HG03159 (cell line): ENCODE measurements around the gene NUSAP1.
A peak's percentile ranks its signal among the peaks of the same experiment; 100 is the strongest.
"Not testable (repeated sequence)": the region's sequence is repeated elsewhere in the genome, so short reads cannot be mapped to it uniquely, and the experiment has no call there.

Source experiments
- ATAC-seq: cut with Tn5 transposase; IDR thresholded peaks from one replicate; pipeline ENCODE4 v1.9.1; 2021; ENCODE audit warnings: mild to moderate bottlenecking, moderate library complexity; ENCODE audit not compliant: unreplicated experiment

NUSAP1 gene

DNA sequence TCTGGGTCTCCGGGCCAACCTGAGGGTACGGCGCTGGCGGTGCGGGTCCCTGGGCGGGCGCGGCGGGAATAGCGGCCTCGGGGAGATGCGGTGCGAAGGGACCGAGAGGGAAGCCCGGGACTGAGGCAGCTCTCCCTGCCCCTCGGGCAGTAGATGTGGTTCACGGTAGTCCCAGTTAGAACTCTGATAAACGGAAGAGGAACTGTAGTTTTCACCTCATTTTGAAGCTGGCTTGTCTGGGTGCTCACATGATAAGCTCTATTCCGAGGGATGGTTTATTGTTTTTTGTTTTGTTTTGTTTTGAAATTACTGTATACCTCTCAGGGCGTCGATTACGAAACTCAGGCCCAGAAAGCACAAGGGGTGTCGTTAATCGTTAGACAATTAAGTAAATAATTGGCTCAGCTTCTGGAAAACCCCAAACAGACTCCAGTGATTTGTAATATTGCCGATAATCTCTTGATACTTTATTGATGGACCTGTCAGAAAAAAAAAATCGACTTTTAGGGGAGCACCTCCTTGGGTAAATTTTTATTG lies 413 bp downstream of the NUSAP1 start:
- ATAC-seq = peak; percentile 28

DNA sequence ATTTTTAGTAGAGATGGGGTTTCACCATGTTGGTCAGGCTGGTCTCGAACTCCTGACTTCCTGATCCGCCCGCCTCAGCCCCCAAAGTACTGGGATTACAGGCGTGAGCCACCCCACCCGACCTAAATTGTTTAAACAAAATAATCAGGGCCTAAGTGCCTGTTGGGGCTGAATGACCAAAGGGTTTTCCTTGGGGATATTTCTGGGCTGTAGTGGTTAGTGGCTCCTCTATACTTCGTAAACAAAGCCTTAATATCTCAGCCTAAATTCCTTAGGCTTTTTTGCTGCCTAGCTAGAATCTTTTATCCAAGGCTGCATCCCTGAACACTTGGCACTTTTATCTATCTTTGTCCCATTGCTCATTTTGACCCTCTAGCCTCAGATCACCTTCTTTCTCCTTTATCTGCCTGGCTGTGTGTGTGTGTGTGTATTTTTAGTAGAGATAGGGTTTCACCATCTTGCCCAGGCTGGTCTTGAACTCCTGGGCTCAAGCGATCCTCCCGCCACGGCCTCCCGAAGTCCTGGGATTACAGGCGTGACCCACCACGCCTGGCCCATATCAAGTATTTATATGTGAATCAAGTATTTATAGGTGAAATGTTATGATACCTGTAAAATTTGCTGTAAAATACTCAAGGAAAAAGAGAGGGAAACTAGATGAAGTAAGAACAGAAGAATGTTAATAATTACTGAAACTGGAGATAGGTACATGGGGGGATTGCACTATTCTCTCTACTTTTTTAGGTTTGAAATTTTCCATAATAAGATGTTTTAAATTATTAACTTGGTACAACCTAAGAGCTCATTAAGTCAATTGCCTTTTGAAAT lies 1.8 kb downstream of the NUSAP1 start:
- no peak for ATAC-seq

DNA sequence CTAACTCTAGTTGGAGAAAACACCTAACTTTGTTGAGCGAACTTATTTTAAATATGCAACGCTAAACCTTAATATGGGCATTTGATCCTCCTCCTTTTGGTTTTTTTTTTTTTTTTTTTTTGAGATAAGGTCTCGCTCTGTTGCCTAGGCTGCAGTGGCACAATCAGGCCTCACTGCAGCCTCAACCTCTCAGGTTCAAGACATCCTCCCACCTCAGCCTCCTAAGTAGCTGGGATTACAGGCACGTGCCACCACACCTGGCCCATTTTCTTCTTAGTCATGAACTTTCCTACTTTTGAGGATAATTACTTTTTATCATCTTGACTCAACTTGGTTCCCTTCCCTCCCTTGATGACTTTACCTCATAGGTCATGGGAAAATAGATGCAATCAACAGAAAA lies 3.9 kb downstream of the NUSAP1 start:
- ATAC-seq = no peak

DNA sequence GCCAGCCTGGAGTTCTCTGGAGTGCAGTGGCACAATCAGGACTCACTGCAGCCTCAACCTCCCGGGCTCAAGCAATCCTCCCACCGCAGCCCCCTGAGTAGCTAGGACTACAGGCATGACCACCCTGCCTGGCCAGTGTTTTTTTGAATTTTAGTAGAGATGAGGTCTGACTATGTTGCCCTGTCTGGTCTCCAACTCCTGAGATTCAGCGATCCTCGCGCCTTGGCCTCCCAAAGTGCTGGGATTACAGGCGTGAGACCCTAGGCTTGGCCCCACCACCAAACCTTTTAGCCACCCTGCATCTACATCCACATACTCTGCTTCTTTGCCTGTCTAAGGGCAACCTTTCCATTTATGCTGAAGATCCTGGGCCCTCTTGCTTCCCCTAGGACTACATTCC lies 4.4 kb downstream of the NUSAP1 start:
- no peak for ATAC-seq

DNA sequence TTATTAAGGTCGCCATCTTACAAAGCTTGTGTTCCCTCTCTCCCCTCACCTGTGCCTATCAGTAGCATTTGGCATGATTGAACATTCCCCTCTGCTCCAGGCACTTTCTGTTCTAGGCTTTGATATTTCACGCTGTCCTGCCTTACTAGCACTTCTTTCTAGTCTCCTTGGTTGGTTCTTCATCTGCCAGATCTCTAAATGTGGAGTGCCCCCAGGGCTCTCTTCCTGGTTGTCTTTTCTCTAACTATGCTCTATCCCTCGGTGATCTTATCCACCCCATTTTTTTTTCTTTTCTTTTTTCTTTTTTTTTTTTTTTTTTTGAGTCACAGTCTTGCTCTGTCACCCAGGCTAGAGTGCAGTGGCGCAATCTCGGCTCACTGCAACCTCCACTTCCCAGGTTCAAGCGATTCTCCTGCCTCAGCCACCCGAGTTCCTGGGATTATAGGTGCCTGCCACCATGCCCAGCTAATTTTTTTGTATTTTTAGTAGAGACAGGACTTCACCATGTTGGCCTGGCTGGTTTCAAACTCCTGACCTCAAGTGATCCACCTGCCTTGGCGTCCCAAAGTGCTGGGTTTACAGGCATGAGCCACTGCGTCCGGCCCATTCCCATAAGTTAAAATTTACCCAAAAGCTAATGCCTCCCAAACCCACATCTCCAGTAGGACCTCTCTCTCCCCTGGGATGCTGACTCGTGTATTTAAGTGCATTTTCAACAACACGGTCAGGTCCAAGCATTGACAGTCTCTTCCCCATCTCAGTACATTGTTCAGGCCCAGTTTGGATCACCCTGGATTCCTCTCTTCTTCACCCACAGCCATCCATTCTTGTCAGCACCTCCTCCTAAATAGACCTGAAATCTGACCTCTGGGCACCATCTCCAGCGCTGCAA lies 5.2 kb downstream of the NUSAP1 start:
- no peak for ATAC-seq

DNA sequence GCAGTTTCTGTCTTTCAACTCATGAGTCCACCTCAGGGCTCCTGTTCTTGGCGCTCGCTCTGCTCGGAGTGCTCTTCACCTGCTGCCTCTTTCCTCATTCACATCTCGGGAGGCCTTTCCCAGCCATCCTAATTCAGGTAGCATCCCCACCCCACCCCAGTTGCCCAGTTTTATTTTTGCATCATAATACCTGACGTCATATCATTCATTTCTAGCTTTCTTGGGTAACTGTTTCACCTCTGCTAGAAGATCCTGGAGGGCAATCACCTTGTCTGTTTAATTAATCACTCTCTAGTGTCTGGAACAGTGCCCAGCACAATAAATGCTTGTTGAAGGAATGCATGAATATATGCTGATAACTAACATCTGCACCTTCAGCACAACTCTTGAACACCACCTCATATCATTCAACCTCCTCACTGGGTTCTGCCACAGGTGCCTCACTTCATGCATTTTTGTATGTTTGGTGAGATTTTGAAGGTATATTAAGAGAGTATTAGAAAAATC lies 7.6 kb downstream of the NUSAP1 start:
- no peak for ATAC-seq

DNA sequence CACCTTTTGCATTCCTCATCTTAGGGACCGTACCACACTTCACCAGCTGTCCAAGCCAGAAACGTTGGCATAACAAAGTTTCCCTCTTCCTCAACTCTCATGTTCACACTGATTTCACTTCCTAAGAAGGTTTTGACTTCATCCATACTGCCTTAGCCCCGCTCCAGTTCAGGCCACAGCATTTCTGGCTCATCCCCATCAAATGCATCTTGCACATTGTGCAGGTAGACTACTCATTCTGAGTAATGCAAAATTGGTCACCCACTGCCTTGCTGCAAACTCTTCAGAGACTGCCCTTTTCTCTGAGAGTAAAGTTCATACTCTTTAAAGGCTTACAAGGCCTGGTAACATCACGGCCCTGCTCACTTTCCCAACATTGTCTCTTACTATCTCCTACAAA lies 8.8 kb downstream of the NUSAP1 start:
- ATAC-seq = no peak

DNA sequence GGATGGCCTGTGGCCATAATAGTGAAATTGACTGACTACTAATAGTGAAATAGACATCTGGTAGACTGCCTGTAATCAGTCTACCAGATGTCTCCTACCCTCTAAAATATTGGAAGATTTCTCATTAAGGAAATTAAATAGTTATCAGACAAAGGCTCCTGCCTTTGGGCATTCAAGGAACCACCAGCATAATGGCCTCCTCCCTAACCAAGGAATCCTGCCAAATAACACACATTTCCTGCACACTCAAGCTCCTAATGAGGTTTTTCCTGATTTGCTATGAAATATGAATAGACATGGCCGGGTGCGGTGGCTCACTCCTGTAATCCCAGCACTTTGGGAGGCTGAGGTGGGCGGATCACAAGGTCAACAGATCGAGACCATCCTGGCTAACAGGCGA lies 14.6 kb downstream of the NUSAP1 start:
- ATAC-seq = no peak

DNA sequence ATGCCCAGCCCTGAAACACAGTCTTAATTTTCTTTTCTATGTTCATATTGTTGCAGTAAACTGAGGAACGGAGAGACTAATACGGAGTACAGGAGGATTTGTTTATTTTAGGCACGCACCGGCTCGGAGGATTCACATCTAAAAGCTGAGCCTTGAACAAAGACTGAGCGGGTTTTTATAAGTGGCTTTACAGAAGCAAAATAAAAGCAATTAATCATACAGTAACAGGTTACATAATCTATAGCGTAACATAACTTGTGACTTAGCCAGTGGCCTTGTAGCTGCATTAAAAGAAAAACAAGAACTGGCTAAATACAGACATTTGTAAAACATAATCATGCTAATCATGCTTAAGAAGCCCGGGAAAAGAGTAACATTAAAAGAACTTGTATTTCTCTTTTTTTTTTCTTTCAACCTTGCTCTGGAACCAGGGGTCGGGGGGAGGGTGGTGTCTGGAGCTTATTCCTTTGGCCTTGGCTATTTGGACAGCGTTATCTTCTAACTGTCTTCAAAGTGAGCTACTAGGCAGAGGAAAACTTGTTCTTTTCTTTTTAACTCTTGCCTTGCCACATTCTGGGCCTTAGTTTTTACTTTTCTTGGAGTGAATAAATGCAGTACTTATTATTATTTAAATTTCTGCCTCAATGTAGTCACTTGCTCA lies 17.5 kb downstream of the NUSAP1 start:
- no peak for ATAC-seq

DNA sequence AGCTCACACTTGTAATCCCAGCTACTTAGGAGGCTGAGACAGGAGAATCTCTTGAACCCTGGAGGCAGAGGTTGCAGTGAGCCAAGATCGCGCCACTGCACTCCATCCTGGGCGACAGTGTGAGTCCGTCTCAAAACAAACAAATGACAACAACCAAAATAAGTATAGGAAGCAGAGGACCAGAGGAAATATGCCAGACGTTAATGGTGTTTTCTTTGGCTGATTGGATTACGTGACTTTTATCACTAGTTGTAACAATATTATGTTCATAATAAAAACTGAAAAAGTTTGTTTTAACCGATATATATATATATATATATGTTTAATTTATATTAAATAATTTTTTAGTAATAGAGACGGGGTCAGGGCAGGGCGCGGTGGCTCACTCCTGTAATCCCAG lies 21.7 kb downstream of the NUSAP1 start:
- ATAC-seq = no peak

DNA sequence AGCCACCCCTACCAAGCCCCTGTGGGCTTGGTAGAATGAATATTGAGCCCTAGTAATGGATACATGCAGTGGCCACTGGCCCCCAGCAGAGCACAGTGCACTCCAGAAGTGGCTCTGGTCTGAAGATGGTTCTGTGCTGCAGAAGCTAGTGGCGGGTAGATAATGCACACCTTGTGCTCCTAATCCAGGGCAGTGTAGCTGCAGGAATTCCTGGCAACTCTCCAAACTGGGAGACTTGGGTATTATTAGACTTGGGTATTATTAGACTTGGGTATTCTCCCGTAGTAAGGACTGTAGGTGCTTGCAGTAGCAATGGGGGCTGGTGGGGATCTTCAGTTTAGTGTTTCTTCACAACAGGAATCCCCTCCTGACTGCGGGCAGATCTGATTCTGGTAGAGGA lies 34.7 kb downstream of the NUSAP1 start:
- ATAC-seq = no peak

DNA sequence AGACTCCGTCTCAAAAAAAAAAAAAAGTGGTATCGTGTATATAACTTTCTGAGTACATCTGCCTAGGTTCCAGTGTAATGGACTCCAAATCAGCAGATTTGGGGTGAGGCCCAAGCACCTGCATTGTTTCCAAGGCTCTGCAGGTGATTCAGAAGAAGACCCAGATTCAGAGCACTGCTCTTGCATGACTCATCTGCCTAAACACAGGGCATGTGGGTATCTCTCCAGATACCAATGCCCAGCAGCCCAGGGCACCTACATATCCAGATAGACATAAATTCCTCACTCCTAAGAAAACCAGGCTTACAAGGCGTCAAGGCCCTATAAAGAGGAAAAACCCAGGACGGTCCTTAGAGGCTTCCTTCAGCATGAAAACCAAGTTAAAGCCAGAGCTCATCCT lies 45.3 kb downstream of the NUSAP1 start:
- no peak for ATAC-seq

DNA sequence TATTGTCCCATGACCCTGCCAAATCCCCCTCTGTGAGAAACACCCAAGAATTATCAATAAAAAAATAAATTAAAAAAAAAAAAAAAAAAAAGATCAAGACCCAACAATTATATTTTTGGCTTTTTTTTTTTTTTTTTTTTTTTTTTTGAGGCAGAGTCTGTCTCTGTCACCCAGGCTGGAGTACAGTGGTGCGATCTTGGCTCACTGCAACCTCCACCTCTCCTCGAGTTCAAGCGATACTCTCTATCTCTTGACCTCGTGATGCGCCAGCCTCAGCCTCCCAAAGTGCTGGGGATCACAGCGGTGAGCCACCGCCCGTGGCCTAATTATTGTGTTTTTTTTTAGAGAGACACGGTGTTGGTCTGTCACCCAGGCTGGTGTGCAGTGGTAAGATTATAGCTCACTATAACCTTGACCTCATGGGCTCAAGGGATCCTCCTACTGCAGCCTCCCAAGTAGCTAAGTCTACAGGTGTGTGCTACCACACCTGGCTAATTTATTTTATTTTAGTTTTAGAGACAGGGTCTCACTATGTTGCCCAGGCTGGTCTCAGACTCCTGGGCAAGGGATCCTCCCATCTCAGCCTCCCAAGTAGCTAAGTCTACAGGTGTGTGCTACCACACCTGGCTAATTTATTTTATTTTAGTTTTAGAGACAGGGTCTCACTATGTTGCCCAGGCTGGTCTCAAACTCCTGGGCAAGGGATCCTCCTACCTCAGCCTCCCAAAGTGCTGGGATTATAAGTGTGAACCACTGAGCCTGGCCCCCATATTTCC lies 51.5 kb downstream of the NUSAP1 start:
- not testable (repeated sequence) for ATAC-seq

DNA sequence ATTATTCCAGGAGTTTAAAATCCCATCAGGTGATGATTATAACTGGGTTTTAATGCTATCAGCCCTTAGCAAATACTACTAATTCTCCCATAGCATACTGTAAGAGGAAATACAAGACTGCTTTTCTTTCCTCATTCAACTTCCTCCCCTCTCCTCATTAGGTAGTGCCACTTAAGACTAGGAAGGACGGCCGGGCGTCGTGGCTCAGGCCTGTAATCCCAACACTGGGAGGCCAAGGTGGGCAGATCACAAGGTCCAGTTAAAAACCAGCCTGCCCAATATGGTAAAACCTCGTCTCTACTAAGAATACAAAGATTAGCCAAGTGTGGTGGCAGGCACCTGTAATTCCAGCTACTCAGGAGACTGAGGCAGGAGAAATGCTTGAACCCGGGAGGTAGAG lies 55.0 kb downstream of the NUSAP1 start:
- no peak for ATAC-seq

DNA sequence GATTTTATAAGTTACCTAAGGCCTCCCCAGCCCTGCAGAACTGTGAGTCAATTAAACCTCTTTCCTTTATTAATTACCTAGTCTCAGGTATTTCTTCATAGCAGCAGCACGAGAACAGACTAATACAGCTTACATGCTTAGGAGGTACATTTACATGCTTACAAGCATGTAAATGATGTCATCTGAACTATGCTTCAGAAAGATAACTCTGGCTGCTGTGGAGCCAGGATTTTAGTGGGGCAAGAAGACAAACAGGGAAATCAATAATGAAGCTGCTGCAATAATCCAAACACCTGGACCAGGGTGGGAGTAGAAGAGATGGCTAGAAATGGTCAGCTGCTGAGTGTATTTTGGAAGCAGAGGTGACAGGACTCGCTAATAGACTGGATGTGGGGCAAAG lies 60.0 kb downstream of the NUSAP1 start:
- ATAC-seq = no peak

DNA sequence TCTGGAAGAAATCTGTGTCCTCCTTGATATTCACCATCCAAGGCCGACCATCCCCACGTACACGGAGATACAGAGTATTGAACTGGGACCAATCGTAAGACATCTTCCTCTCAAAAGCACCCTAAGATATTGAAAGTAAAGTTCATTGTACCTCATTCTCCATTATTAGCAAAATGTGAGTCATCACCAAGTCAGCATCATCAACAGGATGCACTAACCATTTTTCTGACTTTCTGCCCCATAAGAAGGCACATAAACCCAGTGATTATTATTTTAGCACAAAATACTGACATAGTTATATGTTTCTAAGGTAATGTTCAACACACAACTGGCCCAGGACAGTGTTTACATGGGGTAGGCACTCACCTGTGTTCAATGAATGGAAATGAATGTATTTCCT lies 62.2 kb downstream of the NUSAP1 start:
- no peak for ATAC-seq

DNA sequence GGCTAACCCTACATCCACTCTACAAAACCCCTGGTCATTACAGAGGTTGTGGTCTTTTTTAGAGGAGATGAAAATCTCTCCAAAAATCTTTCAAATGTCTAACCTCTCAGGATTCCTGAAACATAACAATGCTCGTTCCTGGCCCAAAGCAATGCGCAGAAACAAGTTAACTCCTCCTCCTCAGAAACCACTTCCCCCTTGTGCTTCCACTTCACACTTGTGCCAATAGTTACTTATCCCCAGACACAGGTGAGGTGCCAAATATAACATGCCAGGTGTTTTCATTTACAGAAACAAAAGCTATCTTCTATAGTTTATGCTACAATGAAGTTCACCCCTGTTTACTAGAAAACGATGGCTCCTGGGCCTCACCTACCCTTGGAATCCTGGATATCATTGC lies 63.4 kb downstream of the NUSAP1 start:
- ATAC-seq = no peak

DNA sequence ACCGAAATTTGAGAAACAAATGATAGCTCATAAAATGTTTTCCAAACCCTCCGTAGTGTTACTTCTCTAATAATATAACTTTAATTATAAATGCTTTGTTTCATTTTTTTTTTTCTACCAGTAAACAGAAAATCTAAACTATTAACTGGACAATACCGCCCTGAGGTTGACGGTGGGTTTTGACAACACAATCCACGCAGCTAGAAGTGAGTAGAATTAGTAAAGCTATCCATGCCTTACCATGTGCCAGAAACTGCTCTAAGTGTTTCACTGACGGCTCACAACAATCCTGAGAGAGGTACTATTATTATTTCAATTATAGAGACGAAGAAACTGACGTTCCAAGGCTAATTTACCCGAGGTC lies 69.2 kb downstream of the NUSAP1 start:
- peak; percentile 15 for ATAC-seq

DNA sequence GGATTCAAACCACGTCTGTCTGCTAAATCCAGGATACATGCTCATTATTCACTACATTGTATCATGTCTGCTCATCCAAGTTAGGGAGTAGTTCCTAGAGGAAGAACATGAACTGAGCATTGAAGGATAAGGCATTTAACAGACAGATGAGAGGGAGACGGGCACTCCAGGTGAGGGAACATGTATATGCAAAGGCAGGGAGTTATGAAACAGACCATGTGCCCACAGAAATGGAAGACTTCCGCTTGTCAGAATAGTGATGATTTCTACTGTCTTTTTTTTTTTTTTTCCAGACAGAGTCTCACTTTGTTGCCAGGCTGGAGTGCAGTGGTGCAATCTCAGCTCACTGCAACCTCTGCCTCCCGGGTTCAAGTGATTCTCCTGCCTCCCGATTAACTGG lies 74.7 kb downstream of the NUSAP1 start:
- no peak for ATAC-seq

DNA sequence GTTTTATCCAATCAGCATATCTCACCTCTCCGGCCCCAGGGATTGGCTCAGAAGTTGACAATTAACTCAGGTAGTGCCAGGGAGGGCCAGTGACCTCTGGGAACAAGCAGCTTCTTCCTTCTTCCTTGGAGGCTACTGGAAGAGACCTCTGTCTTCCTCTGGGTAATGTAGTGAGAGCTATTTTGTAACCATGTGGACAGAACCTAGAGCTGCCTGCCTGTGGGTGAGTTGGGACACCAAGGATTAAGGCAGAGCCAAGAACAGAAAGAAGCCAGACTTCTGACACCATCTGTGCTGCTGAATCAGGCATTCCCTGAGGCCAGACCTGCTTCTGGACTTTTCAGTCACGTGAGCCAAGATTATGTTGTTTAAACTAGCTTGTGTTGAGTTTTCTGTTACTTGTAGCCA lies 75.6 kb downstream of the NUSAP1 start:
- ATAC-seq = no peak
